HepG2 (cell line): ENCODE data around the gene PPP1R7. TPM values are rescaled to one million over a fixed set of nuclear protein-coding genes. Genes with fewer than 3 reads are reported as not detected.

Experiments
- AGO2 ChIP-seq: fragments of 200-400 bp; formaldehyde crosslinking; optimal IDR thresholded peaks from 2 replicates; pipeline ENCODE3; 2017; ENCODE audit warnings: mild to moderate bottlenecking, low read depth, low read length, moderate library complexity
- CEBPB ChIP-seq: IDR thresholded peaks from 2 replicates; pipeline ENCODE4 v1.6.1; 2011; ENCODE audit warnings: low read depth, low read length, improper control_type of control experiment, borderline replicate concordance
- DR1 ChIP-seq: sonication (generic); formaldehyde crosslinking; IDR thresholded peaks from 2 replicates; pipeline ENCODE4 v1.8.0; 2021; ENCODE audit warnings: mild to moderate bottlenecking, missing genetic modification reagents, inconsistent platforms
- HNRNPH1 ChIP-seq: fragments of 200-400 bp; formaldehyde crosslinking; optimal IDR thresholded peaks from 2 replicates; pipeline ENCODE3; 2017; ENCODE audit warnings: mild to moderate bottlenecking, low read depth, low read length
- IKZF1 ChIP-seq: fragments of 450-650 bp; IDR thresholded peaks from 2 replicates; pipeline ENCODE4 v1.7.1; 2016
- MAF1 ChIP-seq: sonication (generic); formaldehyde crosslinking; IDR thresholded peaks from 2 replicates; pipeline ENCODE4 v1.5.0; 2020; ENCODE audit warnings: missing genetic modification reagents, borderline replicate concordance
- NFYC ChIP-seq: IDR thresholded peaks from 2 replicates; pipeline ENCODE4 v1.6.1; 2016; ENCODE audit warnings: missing genetic modification reagents, missing compliant biosample characterization
- POLR2G ChIP-seq: fragments of 200-400 bp; formaldehyde crosslinking; IDR thresholded peaks from 2 replicates; pipeline ENCODE4 v1.6.1; 2018; ENCODE audit warnings: mild to moderate bottlenecking, low read depth, low read length, moderate library complexity
- PRPF4 ChIP-seq: fragments of 200-400 bp; formaldehyde crosslinking; IDR thresholded peaks from 2 replicates; pipeline ENCODE4 v1.6.1; 2016; ENCODE audit warnings: low read length, low read depth; ENCODE audit not compliant: poor library complexity, severe bottlenecking
- RFXANK ChIP-seq: IDR thresholded peaks from 2 replicates; pipeline ENCODE4 v1.6.1; 2016
- TBL1XR1 ChIP-seq: fragments of 150-350 bp; IDR thresholded peaks from 2 replicates; pipeline ENCODE4 v1.6.1; 2014; ENCODE audit warnings: borderline replicate concordance, low read length; ENCODE audit not compliant: partially characterized antibody
- TMF1 ChIP-seq: sonication (generic); formaldehyde crosslinking; IDR thresholded peaks from 2 replicates; pipeline ENCODE4 v1.8.1; 2022; ENCODE audit warnings: low read depth, missing genetic modification reagents
- ZBTB10 ChIP-seq: sonication (generic); formaldehyde crosslinking; IDR thresholded peaks from 2 replicates; pipeline ENCODE4 v1.4.0; 2020; ENCODE audit warnings: missing genetic modification reagents, borderline replicate concordance
- ZC3H13 ChIP-seq: sonication (generic); formaldehyde crosslinking; IDR thresholded peaks from 2 replicates; pipeline ENCODE4 v1.8.1; 2023; ENCODE audit warnings: mild to moderate bottlenecking, missing genetic modification reagents, moderate library complexity
- ZFP37 ChIP-seq: sonication (generic); formaldehyde crosslinking; IDR thresholded peaks from 2 replicates; pipeline ENCODE4 v1.4.0; 2020; ENCODE audit warnings: missing genetic modification reagents, borderline replicate concordance
- ZNF768 ChIP-seq: sonication (generic); formaldehyde crosslinking; IDR thresholded peaks from 2 replicates; pipeline ENCODE4 v1.4.0; 2020; ENCODE audit warnings: missing genetic modification reagents
- ZNF775 ChIP-seq: sonication (generic); formaldehyde crosslinking; IDR thresholded peaks from 2 replicates; pipeline ENCODE4 v1.4.0; 2020; ENCODE audit warnings: missing genetic modification reagents, mild to moderate bottlenecking, moderate library complexity, borderline replicate concordance
- ZNF790 ChIP-seq: sonication (generic); formaldehyde crosslinking; IDR thresholded peaks from 2 replicates; pipeline ENCODE4 v1.8.0; 2022; ENCODE audit warnings: missing genetic modification reagents, mild to moderate bottlenecking, borderline replicate concordance
- polyA plus RNA-seq, 8 experiments: library from polyadenylated mRNA; depleted of rRNA in 3 of 8; stranded (reverse) in 7 of 8; unstranded in 1 of 8; fragments of >200 nt; fragmentation: Illumina TruSeq in 4 of 8; extraction: Trizol in 4 of 8; gene quantifications; 2 replicates each; pipeline versions ENCODE4 v1.2.1 to v1.2.3, GENCODE V29; 2011 to 2016; ENCODE audit warnings: low read depth in 4 of 8, missing spikeins in 1 of 8, mixed read lengths in 1 of 8; ENCODE audit not compliant: insufficient read depth in 1 of 8
- total RNA-seq, 5 experiments: library from RNA; depleted of rRNA; stranded (reverse); fragments of >200 nt; fragmentation: Illumina TruSeq; extraction: Trizol; gene quantifications; 2 replicates each; pipeline ENCODE4 v1.2.3, GENCODE V29; 2016; ENCODE audit warnings: low read depth in 1 of 5
- TF ChIP-seq, protein P1 (sequence below): sonication (generic); formaldehyde crosslinking; IDR thresholded peaks from 2 replicates; pipeline ENCODE4 v1.9.0; 2021; ENCODE audit warnings: missing genetic modification reagents, borderline replicate concordance
- TF ChIP-seq, protein P2 (sequence below): sonication (generic); formaldehyde crosslinking; IDR thresholded peaks from 2 replicates; pipeline ENCODE4 v1.8.0; 2022; ENCODE audit warnings: missing genetic modification reagents, mild to moderate bottlenecking, inconsistent platforms, borderline replicate concordance

The PPP1R7 gene
- total and polyA plus RNA-seq, 2 of the 13 experiments (the other 11 are each of a cell fraction or from before 2014, with no cell fraction given), result 33.3 to 67.9 TPM

- TF ChIP-seq ZBTB10 (CRISPR knock-in tag) (no peak), RFXANK (peak; percentile 9; the same call in 1 of the 2 replicates), TMF1 (no peak), ZC3H13 (CRISPR knock-in tag) (peak; percentile 74), NFYC (CRISPR knock-in tag) (peak; percentile 20; the same call in 1 of the 2 replicates), TBL1XR1 (no peak), CEBPB (peak; percentile 78; the same call in 1 of the 2 replicates), ZNF790 (CRISPR knock-in tag) (peak; percentile 86; the same call in 1 of the 2 replicates), HNRNPH1 (no peak), PRPF4 (no peak), ZNF768 (CRISPR knock-in tag) (peak; percentile 91), POLR2G (peak; percentile 67), IKZF1 (no peak), DR1 (no peak; the same call in 1 of the 2 replicates), AGO2 (peak; percentile 97), ZFP37 (CRISPR knock-in tag) (no peak), ZNF775 (CRISPR knock-in tag) (peak; percentile 99), MAF1 (CRISPR knock-in tag) (peak; percentile 67; the same call in 1 of the 2 replicates)
- TF ChIP-seq, protein P1, sequence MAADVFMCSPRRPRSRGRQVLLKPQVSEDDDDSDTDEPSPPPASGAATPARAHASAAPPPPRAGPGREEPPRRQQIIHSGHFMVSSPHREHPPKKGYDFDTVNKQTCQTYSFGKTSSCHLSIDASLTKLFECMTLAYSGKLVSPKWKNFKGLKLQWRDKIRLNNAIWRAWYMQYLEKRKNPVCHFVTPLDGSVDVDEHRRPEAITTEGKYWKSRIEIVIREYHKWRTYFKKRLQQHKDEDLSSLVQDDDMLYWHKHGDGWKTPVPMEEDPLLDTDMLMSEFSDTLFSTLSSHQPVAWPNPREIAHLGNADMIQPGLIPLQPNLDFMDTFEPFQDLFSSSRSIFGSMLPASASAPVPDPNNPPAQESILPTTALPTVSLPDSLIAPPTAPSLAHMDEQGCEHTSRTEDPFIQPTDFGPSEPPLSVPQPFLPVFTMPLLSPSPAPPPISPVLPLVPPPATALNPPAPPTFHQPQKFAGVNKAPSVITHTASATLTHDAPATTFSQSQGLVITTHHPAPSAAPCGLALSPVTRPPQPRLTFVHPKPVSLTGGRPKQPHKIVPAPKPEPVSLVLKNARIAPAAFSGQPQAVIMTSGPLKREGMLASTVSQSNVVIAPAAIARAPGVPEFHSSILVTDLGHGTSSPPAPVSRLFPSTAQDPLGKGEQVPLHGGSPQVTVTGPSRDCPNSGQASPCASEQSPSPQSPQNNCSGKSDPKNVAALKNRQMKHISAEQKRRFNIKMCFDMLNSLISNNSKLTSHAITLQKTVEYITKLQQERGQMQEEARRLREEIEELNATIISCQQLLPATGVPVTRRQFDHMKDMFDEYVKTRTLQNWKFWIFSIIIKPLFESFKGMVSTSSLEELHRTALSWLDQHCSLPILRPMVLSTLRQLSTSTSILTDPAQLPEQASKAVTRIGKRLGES, result no peak
- TF ChIP-seq, protein P2, sequence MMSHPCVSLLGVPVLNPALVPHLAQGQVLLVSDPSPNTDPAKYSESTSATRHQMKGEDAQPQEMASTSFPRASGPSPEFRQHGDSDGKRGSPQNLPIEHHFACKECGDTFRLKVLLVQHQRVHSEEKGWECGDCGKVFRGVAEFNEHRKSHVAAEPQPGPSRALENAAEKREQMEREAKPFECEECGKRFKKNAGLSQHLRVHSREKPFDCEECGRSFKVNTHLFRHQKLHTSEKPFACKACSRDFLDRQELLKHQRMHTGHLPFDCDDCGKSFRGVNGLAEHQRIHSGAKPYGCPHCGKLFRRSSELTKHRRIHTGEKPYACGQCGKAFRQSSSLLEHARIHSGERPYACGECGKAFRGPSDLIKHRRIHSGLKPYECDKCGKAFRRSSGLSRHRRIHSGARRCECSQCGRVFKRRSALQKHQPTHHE (CRISPR knock-in tag), result no peak
Observed at GRCh38 chr2:241224018-241224850, 74.0 kb downstream of the PPP1R7 start (continued).
